Natural killer cell (primary cell): ENCODE results near the gene RAB44. TPM values are rescaled to one million over a fixed set of nuclear protein-coding genes. Genes with fewer than 3 reads are reported as not detected.
A peak's percentile ranks its signal among the peaks of the same experiment; 100 is the strongest.

Source experiments
- ATAC-seq, 3 donors: fragments of 150-1000 bp in 2 of 3; fragments of 200-7000 bp in 1 of 3; cut with Tn5 transposase; 1 replicate in 1 of 3; 2 replicates in 2 of 3; pipeline ENCODE4 v1.10.0; 2021; ENCODE audit warnings: mild to moderate bottlenecking in 2 of 3, moderate library complexity in 2 of 3
- DNase-seq, 2 donors: peaks; one replicate each; pipeline versions ENCODE4 v3.0.0 to v3.0.0-alpha.2; 2013 to 2021; ENCODE audit warnings: mixed read lengths in 1 of 2
- H3K27ac ChIP-seq: one replicate; pipeline ENCODE4 v1.5.1; 2013; ENCODE audit warnings: mild to moderate bottlenecking, low read length
- H3K27me3 ChIP-seq: one replicate; pipeline ENCODE4 v1.6.1; 2013; ENCODE audit warnings: low read length; ENCODE audit not compliant: control insufficient read depth, insufficient read depth
- H3K36me3 ChIP-seq: one replicate; pipeline ENCODE4 v1.6.1; 2013; ENCODE audit warnings: low read length; ENCODE audit not compliant: control insufficient read depth, insufficient read depth
- H3K4me1 ChIP-seq: one replicate; pipeline ENCODE4 v1.6.1; 2013; ENCODE audit warnings: low read length; ENCODE audit not compliant: control insufficient read depth, insufficient read depth
- H3K4me3 ChIP-seq: one replicate; pipeline ENCODE4 v1.5.1; 2013; ENCODE audit warnings: low read length
- H3K9me3 ChIP-seq: one replicate; pipeline ENCODE4 v1.6.1; 2013; ENCODE audit warnings: low read length; ENCODE audit not compliant: control insufficient read depth, insufficient read depth
- H3K27ac Mint-ChIP-seq, 2 donors: one replicate each; pipeline ENCODE4 v1.8.0; 2022; ENCODE audit warnings: mild to moderate bottlenecking in 2 of 2, mixed read lengths in 2 of 2, moderate library complexity in 1 of 2
- H3K27me3 Mint-ChIP-seq, 2 donors: one replicate each; pipeline ENCODE4 v1.8.0; 2022; ENCODE audit warnings: low read depth in 2 of 2, mixed read lengths in 2 of 2
- H3K36me3 Mint-ChIP-seq: one replicate; pipeline ENCODE4 v1.8.0; 2022; ENCODE audit warnings: mixed read lengths
- H3K4me1 Mint-ChIP-seq, 2 donors: one replicate each; pipeline ENCODE4 v1.8.0; 2022; ENCODE audit warnings: mixed read lengths in 2 of 2
- H3K4me3 Mint-ChIP-seq: one replicate; pipeline ENCODE4 v1.8.0; 2022; ENCODE audit warnings: mild to moderate bottlenecking, moderate library complexity, mixed read lengths
- H3K9me3 Mint-ChIP-seq, 2 donors: one replicate each; pipeline ENCODE4 v1.8.0; 2022; ENCODE audit warnings: mixed read lengths in 2 of 2
- CTCF ChIP-seq: fragments of 200-600 bp; IDR thresholded peaks from one replicate; pipeline ENCODE4 v1.8.0; 2022; ENCODE audit warnings: antibody characterized with exemption
- WGBS: methylation state at CpG from one replicate; pipeline ENCODE4 v1.1.7; 2013; ENCODE audit warnings: missing lambda C conversion rate; ENCODE audit not compliant: insufficient coverage; 5-methylcytosine and 5-hydroxymethylcytosine counted together
- intact Hi-C: fragments of 100-400 bp; cut with micrococcal nuclease; formaldehyde crosslinking; loops from one replicate; pipeline ENCODE4 v1.14.2; 2022
- total RNA-seq, 4 donors: library from RNA; stranded (reverse); fragments of 120-200 nt in 1 of 4; gene quantifications; one replicate each; pipeline versions ENCODE4 v1.2.3 to v1.2.4, GENCODE V29; 2013 to 2022

The RAB44 gene
- total RNA-seq, 3 donors from 2014 or later (not counting 1 experiment from before 2014, with no cell fraction given), result 0.09 to 12.9 (median 0.70) TPM

GRCh38 chr6:36751833-36752186 is 54.2 kb downstream of the RAB44 start:
- Histone ChIP-seq H3K9me3 (peaks cover 14% of the 10 kb centered on the region), H3K36me3 (no peaks in the 10 kb centered on the region), H3K4me3 (no peak overlapping the region), H3K27ac (no peak overlapping the region), H3K27me3 (no peaks in the 10 kb centered on the region), H3K4me1 (peaks cover 56% of the 10 kb centered on the region)
- H3K9me3 Mint-ChIP-seq, result no peaks in the 10 kb centered on the region
- ATAC-seq (no peak), DNase-seq (no peak)
- WGBS, result 43% methylated on average over 1 of the region's 1 CpG
- H3K4me3 Mint-ChIP-seq, result no peak overlapping the region
- peaks cover 0 to 4% of the 10 kb centered on the region in 2 donors for H3K27me3 Mint-ChIP-seq
- TF ChIP-seq CTCF, result no peak
- H3K27ac Mint-ChIP-seq, result peak overlapping the region in 1 of 2 donors; percentile 3
- intact Hi-C loops, result no loop called here
- no peaks in the 10 kb centered on the region for H3K36me3 Mint-ChIP-seq
- peaks cover 19 to 31% of the 10 kb centered on the region in 2 donors for H3K4me1 Mint-ChIP-seq

- peak in 1 of 2 donors; percentile 30 for DNase-seq
- intact Hi-C loops, result no loop called here
- Histone ChIP-seq H3K27me3 (no peaks in the 10 kb centered on the region), H3K4me1 (peaks cover 62% of the 10 kb centered on the region), H3K36me3 (no peaks in the 10 kb centered on the region), H3K27ac (peak overlapping the region; percentile 52), H3K9me3 (peaks cover 14% of the 10 kb centered on the region), H3K4me3 (no peak overlapping the region)
- Mint-ChIP-seq H3K36me3 (no peaks in the 10 kb centered on the region), H3K4me1 (peaks cover 24 to 36% of the 10 kb centered on the region in 2 donors), H3K27me3 (no peaks in the 10 kb centered on the region), H3K9me3 (no peaks in the 10 kb centered on the region), H3K27ac (peak overlapping the region in 1 of 2 donors; percentile 3), H3K4me3 (no peak overlapping the region)
- no peak for TF ChIP-seq CTCF
- ATAC-seq, result no peak
- 92% methylated on average over 6 of the region's 6 CpGs for WGBS
These were observed 54.7 kb downstream of the RAB44 start for GRCh38 chr6:36752187-36752885.

- Histone ChIP-seq H3K9me3 (peaks cover 14% of the 10 kb centered on the region), H3K4me1 (peaks cover 68% of the 10 kb centered on the region), H3K27ac (peak overlapping the region; percentile 52), H3K27me3 (no peaks in the 10 kb centered on the region), H3K36me3 (no peaks in the 10 kb centered on the region), H3K4me3 (no peak overlapping the region)
- intact Hi-C loops, result no loop called here
- no peaks in the 10 kb centered on the region for H3K27me3 Mint-ChIP-seq
- WGBS, result 53% methylated on average over 5 of the region's 6 CpGs
- TF ChIP-seq CTCF, result no peak
- no peaks in the 10 kb centered on the region for H3K9me3 Mint-ChIP-seq
- DNase-seq, result no peak
- peaks cover 28 to 41% of the 10 kb centered on the region in 2 donors for H3K4me1 Mint-ChIP-seq
- H3K36me3 Mint-ChIP-seq, result no peaks in the 10 kb centered on the region
- no peak for ATAC-seq
- H3K4me3 Mint-ChIP-seq, result no peak overlapping the region
- H3K27ac Mint-ChIP-seq, result peak overlapping the region in 1 of 2 donors; percentile 3
These were observed 55.4 kb downstream of the RAB44 start for GRCh38 chr6:36752886-36753506.
